HG03521 (cell line): Measurements from ENCODE around the gene DPY19L2.
"Not testable (repeated sequence)": the region's sequence is repeated elsewhere in the genome, so short reads cannot be mapped to it uniquely, and the experiment has no call there.

ENCODE experiments used
- ATAC-seq: cut with Tn5 transposase; IDR thresholded peaks from one replicate; pipeline ENCODE4 v1.9.1; 2021; ENCODE audit warnings: mild to moderate bottlenecking, moderate library complexity; ENCODE audit not compliant: unreplicated experiment

Gene DPY19L2

GRCh38 chr12:63545298-63545916, 122.9 kb downstream of the DPY19L2 start:
- ATAC-seq: not testable (repeated sequence)

GRCh38 chr12:63538656-63539055, 129.6 kb downstream of the DPY19L2 start:
- ATAC-seq: not testable (repeated sequence)

- not testable (repeated sequence) for ATAC-seq
These were observed 130.5 kb downstream of the DPY19L2 start for GRCh38 chr12:63537838-63538237.

- ATAC-seq: not testable (repeated sequence)
These were observed 138.7 kb downstream of the DPY19L2 start for GRCh38 chr12:63529641-63530040.

DNA sequence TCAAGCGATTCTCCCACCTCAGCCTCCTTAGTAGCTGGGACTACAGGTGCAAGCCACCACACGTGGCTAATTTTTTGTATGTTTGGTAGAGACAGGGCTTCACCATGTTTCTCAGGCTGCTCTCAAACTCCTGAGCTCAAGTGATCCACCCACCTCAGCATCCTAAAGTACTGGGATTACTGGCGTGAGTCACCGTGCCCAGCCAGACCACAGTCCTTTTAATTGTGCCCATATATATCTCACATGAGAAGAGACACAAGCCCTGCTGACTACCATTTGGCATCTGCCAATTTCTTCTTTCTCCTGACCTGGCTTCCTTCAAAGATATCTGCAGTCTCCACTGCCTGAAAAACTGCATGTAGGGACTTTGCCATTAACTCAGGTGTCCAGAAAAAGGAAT, 142.5 kb downstream of the DPY19L2 start:
- ATAC-seq: no peak

DNA sequence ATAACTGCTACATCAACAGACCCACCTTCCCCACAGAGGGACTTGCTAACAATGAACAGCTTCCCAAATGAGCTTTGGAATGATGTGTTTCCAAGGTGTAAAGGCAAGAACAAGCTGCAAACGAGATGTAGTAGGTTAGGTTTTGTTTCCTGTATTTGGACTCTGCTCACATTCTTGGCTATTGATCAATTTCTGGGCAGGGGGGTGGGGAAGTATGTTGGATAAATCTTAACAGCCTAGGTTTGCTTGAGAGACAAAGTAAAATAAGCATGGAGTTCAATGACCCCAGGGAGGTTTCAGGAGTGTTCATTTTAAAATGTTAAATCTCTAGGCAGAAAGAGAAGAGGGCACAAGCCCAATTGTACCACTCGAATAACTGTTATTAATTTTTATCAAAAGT, 146.6 kb downstream of the DPY19L2 start:
- ATAC-seq: no peak
